ENCODE data around the gene C8A. TPM values are rescaled to one million over a fixed set of nuclear protein-coding genes. Genes with fewer than 3 reads are reported as not detected.

C8A gene
- total RNA-seq, 1 experiment from 2014 or later: not detected

GRCh38 chr1:56894014-56894413 is 39.4 kb downstream of the C8A start:
- H2AFZ ChIP-seq (ENCODE audit: low read length): no peak overlapping the region
- H4K5ac ChIP-seq (ENCODE audit: insufficient read length, low read depth, low read length): no peak overlapping the region
- no peak overlapping the region for H2BK15ac ChIP-seq (ENCODE audit: low read depth, low read length)
- Mint-ChIP-seq H3K36me3 (ENCODE audit: insufficient read depth in 1 of 3, low read depth in 3 of 3) (no peaks in the 10 kb centered on the region), H3K27ac (no peak overlapping the region; a peak in 1 of 7 replicates), H3K27me3 (ENCODE audit: low read depth) (peaks cover 5% of the 10 kb centered on the region), H3K4me3 (no peak overlapping the region), H3K9me3 (no peaks in the 10 kb centered on the region), H3K4me1 (no peaks in the 10 kb centered on the region)
- no peak overlapping the region for H3K14ac ChIP-seq (ENCODE audit: insufficient read depth, low read length)
- H3K27ac ChIP-seq (ENCODE audit: insufficient read length, low read depth, low read length): no peak overlapping the region
- no peaks in the 10 kb centered on the region for H4K20me1 ChIP-seq (ENCODE audit: control insufficient read depth, insufficient read depth, insufficient read length)
- H3K4ac ChIP-seq (ENCODE audit: low read depth, low read length): no peak overlapping the region
- no peak for DNase-seq
- no peak overlapping the region for H3K18ac ChIP-seq (ENCODE audit: insufficient read length, low read depth, low read length)
- no peak overlapping the region for H3K56ac ChIP-seq (ENCODE audit: insufficient read length, low read depth, low read length)
- H3K79me2 ChIP-seq (ENCODE audit: insufficient read depth, low read length): no peaks in the 10 kb centered on the region
- H3K4me2 ChIP-seq (ENCODE audit: insufficient read depth, insufficient read length, low read length): no peak overlapping the region
- H3K79me1 ChIP-seq (ENCODE audit: insufficient read depth, low read depth, low read length, poor library complexity, severe bottlenecking): no peaks in the 10 kb centered on the region
- no peak overlapping the region for H2BK20ac ChIP-seq (ENCODE audit: low read depth, low read length, poor library complexity, severe bottlenecking)
- no peak overlapping the region for H2BK120ac ChIP-seq (ENCODE audit: low read depth, low read length, poor library complexity, severe bottlenecking)
- no peak overlapping the region for H4K8ac ChIP-seq (replicated peaks; ENCODE audit: insufficient read length, low read depth, low read length)
- no peak for TF ChIP-seq CTCF (conservative IDR thresholded peaks at IDR 0.05)
- no peak overlapping the region for H3K23ac ChIP-seq (ENCODE audit: insufficient read length, low read depth, low read length)
- H3K27me3 ChIP-seq (ENCODE audit: insufficient read depth, low read length): no peaks in the 10 kb centered on the region
- H3K4me1 ChIP-seq (ENCODE audit: insufficient read depth, low read length): no peaks in the 10 kb centered on the region
- no peaks in the 10 kb centered on the region for H3K9me3 ChIP-seq (ENCODE audit: control insufficient read depth, low read depth, low read length)
- no peak overlapping the region for H3K9ac ChIP-seq (ENCODE audit: extremely low read depth, insufficient read length, low read length)
- no peak overlapping the region for H2AK5ac ChIP-seq (ENCODE audit: insufficient read length, low read length)
- no peak overlapping the region for H2BK5ac ChIP-seq (ENCODE audit: insufficient read length, low read length)
- no peaks in the 10 kb centered on the region for H3K23me2 ChIP-seq (ENCODE audit: insufficient read length, low read depth, low read length, poor library complexity, severe bottlenecking)
- no peak overlapping the region for H2BK12ac ChIP-seq (ENCODE audit: insufficient read length, low read depth, low read length)
- no peak overlapping the region for H3T11ph ChIP-seq (ENCODE audit: low read length)
- H4K91ac ChIP-seq (ENCODE audit: insufficient read length, low read depth, low read length): no peak overlapping the region

Data from H9 (cell line).